Gastroesophageal sphincter (tissue), 4 donors: ENCODE results near the gene MRAP2. TPM values are rescaled to one million over a fixed set of nuclear protein-coding genes. Genes with fewer than 3 reads are reported as not detected.

ENCODE experiments used
- ATAC-seq: fragments of 150-250 bp; one replicate; pipeline ENCODE4 v1.9.1; 2016; ENCODE audit warnings: mild to moderate bottlenecking, moderate library complexity
- H3K27ac ChIP-seq, 4 donors: fragments of 200-600 bp; sonication (generic) in 3 of 4; 1 replicate in 3 of 4; 2 replicates in 1 of 4; pipeline ENCODE4 v1.5.1; 2016 to 2019
- H3K27me3 ChIP-seq: fragments of 200-600 bp; sonication (generic); one replicate; pipeline ENCODE4 v1.5.1; 2019
- H3K36me3 ChIP-seq, 2 donors: fragments of 200-600 bp; sonication (generic); one replicate each; pipeline ENCODE4 v1.5.1; 2019; ENCODE audit warnings: control low read depth in 1 of 2
- H3K4me1 ChIP-seq, 3 donors: fragments of 200-600 bp; sonication (generic); 1 replicate in 2 of 3; 2 replicates in 1 of 3; pipeline ENCODE4 v1.5.1; 2016 to 2019; ENCODE audit warnings: control low read depth in 2 of 3
- H3K4me3 ChIP-seq, 2 donors: fragments of 200-600 bp; sonication (generic); one replicate each; pipeline ENCODE4 v1.5.1; 2019; ENCODE audit warnings: mild to moderate bottlenecking in 1 of 2, moderate library complexity in 1 of 2
- H3K9me3 ChIP-seq, 3 donors: fragments of 200-600 bp; sonication (generic); one replicate each; pipeline ENCODE4 v1.5.1; 2017 to 2019; ENCODE audit warnings: control low read depth in 2 of 3
- CTCF ChIP-seq, 4 experiments: fragments of 200-600 bp in 2 of 4; fragments of 450-650 bp in 2 of 4; sonication (generic) in 1 of 4; IDR thresholded peaks; one replicate each; pipeline ENCODE4 v1.5.1; 2017 to 2019; ENCODE audit warnings: antibody characterized with exemption in 4 of 4, mild to moderate bottlenecking in 2 of 4, moderate library complexity in 2 of 4
- EP300 ChIP-seq: sonication (generic); formaldehyde crosslinking; IDR thresholded peaks from one replicate; pipeline ENCODE4 v1.6.1; 2017; ENCODE audit warnings: antibody characterized with exemption, mild to moderate bottlenecking
- POLR2A ChIP-seq, 2 donors: fragments of 450-650 bp; IDR thresholded peaks; one replicate each; pipeline ENCODE4 v1.6.1; 2017; ENCODE audit warnings: antibody characterized with exemption in 2 of 2, mild to moderate bottlenecking in 2 of 2, moderate library complexity in 1 of 2
- POLR2AphosphoS5 ChIP-seq: sonication (generic); formaldehyde crosslinking; IDR thresholded peaks from one replicate; pipeline ENCODE4 v1.6.1; 2017; ENCODE audit warnings: antibody characterized with exemption
- WGBS, 2 donors: methylation state at CpG; one replicate each; pipeline ENCODE4 v1.1.5; 2018; ENCODE audit warnings: low coverage in 1 of 2; 5-methylcytosine and 5-hydroxymethylcytosine counted together
- total RNA-seq, 4 donors: library from RNA; depleted of rRNA; stranded (reverse); fragments of >200 nt; gene quantifications; one replicate each; pipeline ENCODE4 v1.1.0, GENCODE V29; 2016

Gene MRAP2
- total RNA-seq, 4 donors from 2014 or later = 0.27 to 1.7 (median 1.2) TPM; not detected in 1

GRCh38 chr6:84086545-84087429, 53.2 kb downstream of the MRAP2 start:
- Histone ChIP-seq H3K4me3 (no peak overlapping the region), H3K27ac (no peak overlapping the region), H3K4me1 (no peaks in the 10 kb centered on the region), H3K36me3 (no peaks in the 10 kb centered on the region), H3K27me3 (no peaks in the 10 kb centered on the region), H3K9me3 (no peaks in the 10 kb centered on the region)
- no peak for ATAC-seq
- TF ChIP-seq POLR2AphosphoS5 (no peak), CTCF (IDR thresholded peaks at IDR 0.05) (no peak), EP300 (no peak), POLR2A (IDR thresholded peaks at IDR 0.05) (no peak)
- 78 to 88% methylated on average over 5 of the region's 6 CpGs for WGBS, 2 donors

GRCh38 chr6:84089081-84089480, 55.5 kb downstream of the MRAP2 start:
- H3K27ac ChIP-seq = no peak overlapping the region
- ATAC-seq = no peak
- no peaks in the 10 kb centered on the region for H3K4me1 ChIP-seq
- H3K36me3 ChIP-seq = no peaks in the 10 kb centered on the region
- H3K27me3 ChIP-seq = no peaks in the 10 kb centered on the region
- no peak overlapping the region for H3K4me3 ChIP-seq
- TF ChIP-seq POLR2AphosphoS5 = no peak
- no peak for TF ChIP-seq EP300
- TF ChIP-seq CTCF (IDR thresholded peaks at IDR 0.05) = no peak
- TF ChIP-seq POLR2A (IDR thresholded peaks at IDR 0.05) = no peak
- WGBS, 2 donors = 69 to 71% methylated on average over 3 to 4 of the region's 4 CpGs
- H3K9me3 ChIP-seq = no peaks in the 10 kb centered on the region

- 66 to 72% methylated on average over 3 of the region's 3 CpGs for WGBS, 2 donors
- Histone ChIP-seq H3K36me3 (no peaks in the 10 kb centered on the region), H3K27ac (no peak overlapping the region), H3K27me3 (no peaks in the 10 kb centered on the region), H3K4me1 (no peaks in the 10 kb centered on the region), H3K4me3 (no peak overlapping the region), H3K9me3 (no peaks in the 10 kb centered on the region)
- TF ChIP-seq EP300 = no peak
- TF ChIP-seq CTCF (IDR thresholded peaks at IDR 0.05) = no peak
- TF ChIP-seq POLR2AphosphoS5 = no peak
- no peak for TF ChIP-seq POLR2A (IDR thresholded peaks at IDR 0.05)
- ATAC-seq = no peak
Measured at GRCh38 chr6:84089552-84089951, 56.0 kb downstream of the MRAP2 start.

DNA sequence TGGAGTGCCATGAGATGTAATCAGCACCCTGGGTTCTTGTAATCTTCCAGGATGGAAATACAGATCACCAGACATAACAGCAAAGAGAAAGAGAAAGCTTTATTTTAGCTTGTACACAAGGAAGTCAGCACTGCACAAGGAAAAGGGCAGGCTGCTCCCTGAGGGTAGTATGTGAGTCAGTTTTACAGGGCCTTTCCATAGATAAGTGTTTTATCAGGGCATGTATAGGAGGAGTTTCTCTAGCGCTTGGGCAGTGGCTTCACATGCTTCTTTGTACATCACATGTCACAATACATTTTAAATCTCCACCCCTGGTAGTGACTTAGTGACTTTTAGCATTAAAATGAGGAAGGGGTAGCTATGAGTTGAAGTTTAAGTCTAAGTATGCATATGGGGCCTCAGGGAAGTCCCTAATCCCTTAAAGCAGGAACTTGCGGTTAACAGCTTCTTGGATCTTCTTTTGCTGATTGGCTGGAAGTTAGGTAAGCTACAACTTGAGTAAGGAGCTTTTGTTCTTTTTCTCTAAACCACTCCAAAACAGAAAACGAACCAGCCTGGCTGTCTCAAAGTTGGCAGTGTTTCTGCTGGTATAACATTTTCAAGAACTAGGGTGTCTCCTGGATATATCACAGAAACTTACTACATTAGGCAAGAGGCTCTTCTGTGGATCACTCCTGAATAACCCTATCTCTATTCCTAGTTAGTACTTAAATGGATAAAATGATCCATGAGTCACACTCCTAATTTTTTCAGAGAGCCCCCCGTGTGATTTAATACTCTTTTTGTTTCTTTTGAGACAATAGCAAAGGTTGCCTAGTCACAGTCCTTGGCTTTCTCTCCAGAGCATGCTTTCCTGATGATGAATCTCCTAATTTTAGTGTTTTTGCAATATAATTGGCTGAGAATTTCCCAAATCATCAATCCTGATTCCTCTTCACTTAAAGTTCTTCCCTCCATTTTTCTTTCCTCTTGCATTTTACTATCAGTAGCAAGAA, 60.2 kb downstream of the MRAP2 start:
- Histone ChIP-seq H3K9me3 (no peaks in the 10 kb centered on the region), H3K27ac (no peak overlapping the region), H3K36me3 (no peaks in the 10 kb centered on the region), H3K27me3 (no peaks in the 10 kb centered on the region), H3K4me3 (no peak overlapping the region), H3K4me1 (no peaks in the 10 kb centered on the region)
- ATAC-seq = no peak
- TF ChIP-seq EP300 (no peak), CTCF (IDR thresholded peaks at IDR 0.05) (no peak), POLR2AphosphoS5 (no peak), POLR2A (IDR thresholded peaks at IDR 0.05) (no peak)
- WGBS, 2 donors = 55 to 76% methylated on average over 3 to 4 of the region's 4 CpGs
